Panc1 (cell line): ENCODE measurements around the gene DOCK4.

ENCODE experiments used
- CTCF ChIP-seq: fragments of 450-650 bp; IDR thresholded peaks from 2 replicates; pipeline ENCODE4 v1.5.1; 2017; ENCODE audit warnings: mild to moderate bottlenecking
- POLR2AphosphoS5 ChIP-seq: IDR thresholded peaks from 2 replicates; pipeline ENCODE4 v1.6.1; 2012; ENCODE audit warnings: mild to moderate bottlenecking, low read depth, low read length, moderate library complexity
- REST ChIP-seq, 2 experiments: IDR thresholded peaks; 2 replicates each; pipeline ENCODE4 v1.6.1; 2011 to 2012; ENCODE audit warnings: low read depth in 2 of 2, control low read depth in 1 of 2, low read length in 1 of 2, mild to moderate bottlenecking in 1 of 2, moderate library complexity in 1 of 2; ENCODE audit not compliant: insufficient read depth in 1 of 2
- TCF7L2 ChIP-seq: IDR thresholded peaks from 2 replicates; pipeline ENCODE4 v1.6.1; 2011; ENCODE audit warnings: mild to moderate bottlenecking, low read depth, low read length, inconsistent platforms

- TF ChIP-seq CTCF (no peak), POLR2AphosphoS5 (no peak), REST (IDR thresholded peaks at IDR 0.05; ENCODE audit: insufficient read depth in 1 of 2, low read depth in 2 of 2, low read length in 1 of 2) (no peak), TCF7L2 (no peak)
Observed at GRCh38 chr7:112204499-112205342, 1.5 kb downstream of the DOCK4 start.
